NCI-H226 (cell line): ENCODE measurements around the gene SLC12A6.

ENCODE experiments used
- DNase-seq: peaks from one replicate; pipeline ENCODE4 v3.0.0-alpha.2; 2015

The SLC12A6 gene

DNA sequence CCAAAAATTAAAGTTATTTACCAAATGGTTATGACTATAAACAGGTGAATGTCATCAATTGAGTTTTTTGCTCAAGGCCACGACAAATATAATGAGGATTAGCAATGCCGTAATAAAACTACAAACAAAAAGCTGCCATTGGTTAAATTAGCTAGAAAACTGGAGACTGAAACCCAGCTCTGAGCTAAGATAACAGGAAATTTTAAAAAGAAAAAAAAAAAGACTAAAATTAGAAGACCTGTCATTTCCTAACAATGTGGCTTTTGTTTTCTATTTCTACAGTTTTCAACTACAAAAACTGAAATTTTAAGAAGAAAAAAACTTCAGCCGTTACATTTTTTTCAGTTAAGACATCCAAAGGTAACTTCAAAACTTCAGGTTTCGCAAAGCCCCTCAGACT is 9.7 kb downstream of the SLC12A6 start:
- DNase-seq, result no peak

DNA sequence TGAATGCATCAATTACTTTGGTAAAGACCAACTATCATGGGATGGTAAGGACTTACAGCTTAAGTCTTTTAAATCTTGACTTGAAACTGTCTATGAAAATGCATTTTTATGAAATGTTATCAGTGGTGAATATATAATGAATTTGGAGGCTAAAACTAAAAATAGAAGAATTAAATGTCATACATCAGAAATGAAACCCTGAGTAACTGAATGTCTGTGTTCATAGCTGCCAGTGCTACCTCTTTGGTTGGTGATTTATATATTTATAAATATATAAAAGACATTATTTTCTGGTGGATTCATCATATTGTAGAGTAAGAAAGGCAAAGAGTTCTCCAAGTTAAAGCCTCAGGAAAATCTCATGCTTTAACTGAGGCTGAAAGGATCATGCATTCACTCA is 12.2 kb downstream of the SLC12A6 start:
- no peak for DNase-seq

DNA sequence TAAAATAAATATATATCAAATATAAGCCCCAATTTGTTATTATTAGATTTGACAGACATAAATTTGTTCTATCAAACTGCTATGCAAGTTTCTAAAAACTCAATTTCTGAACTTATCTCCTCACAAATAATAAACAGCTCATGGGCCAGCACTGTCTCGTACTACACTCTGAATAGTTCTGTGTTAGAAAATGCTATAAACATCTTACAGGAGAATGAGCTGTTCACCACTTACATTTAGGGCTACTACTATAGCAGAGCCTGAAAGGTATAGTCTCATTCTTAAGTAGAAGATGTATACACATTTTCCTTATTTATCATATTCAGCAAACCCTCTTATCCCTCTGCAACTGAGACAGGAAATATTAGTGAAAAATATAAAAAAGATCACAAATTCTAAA is 12.6 kb downstream of the SLC12A6 start:
- no peak for DNase-seq

- no peak for DNase-seq
Observed at GRCh38 chr15:34323217-34323616, 14.4 kb downstream of the SLC12A6 start.

GRCh38 chr15:34318277-34319079 is 19.1 kb downstream of the SLC12A6 start:
- peak; percentile 2 for DNase-seq

- no peak for DNase-seq
Observed at GRCh38 chr15:34314491-34315490, 22.8 kb downstream of the SLC12A6 start.

DNA sequence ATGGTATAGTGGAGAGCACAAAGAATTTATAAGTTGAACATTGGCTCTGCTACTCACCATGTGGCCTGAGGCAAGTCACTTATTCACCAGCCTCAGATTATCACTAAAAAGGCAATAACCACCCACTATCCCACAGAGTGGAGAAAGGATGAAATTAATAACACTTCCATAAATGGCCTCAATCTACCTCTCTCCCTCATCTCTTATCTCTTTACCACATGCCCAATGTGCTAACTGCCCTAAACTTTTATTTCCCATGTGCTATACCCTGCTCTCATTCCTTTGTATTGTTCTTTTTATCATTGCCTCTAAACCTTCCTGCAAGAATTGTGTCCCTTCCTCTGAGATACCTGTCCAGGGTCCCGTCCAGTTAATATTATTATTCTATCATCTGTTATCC is 26.0 kb downstream of the SLC12A6 start:
- DNase-seq, result no peak

DNA sequence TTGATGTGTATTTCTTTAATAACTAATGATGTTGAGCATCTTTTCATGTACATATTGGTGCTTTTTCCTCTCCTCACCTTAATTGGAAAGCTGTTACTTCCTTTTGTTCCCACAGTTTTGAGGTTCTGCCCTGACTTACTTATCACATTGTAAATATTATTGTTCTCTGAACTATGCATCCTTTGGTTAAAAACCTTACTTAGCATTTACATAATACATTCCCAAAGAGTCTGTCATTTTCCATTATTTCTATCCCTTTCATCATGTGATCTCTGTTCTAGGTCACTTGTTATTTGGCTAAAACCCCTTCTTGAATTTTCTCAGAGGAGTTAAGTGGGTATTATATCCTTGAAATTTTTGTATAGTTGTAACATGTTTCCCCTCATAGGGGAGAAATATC is 33.0 kb downstream of the SLC12A6 start:
- DNase-seq, result no peak

- no peak for DNase-seq
Observed at GRCh38 chr15:34301058-34301457, 36.5 kb downstream of the SLC12A6 start.

DNA sequence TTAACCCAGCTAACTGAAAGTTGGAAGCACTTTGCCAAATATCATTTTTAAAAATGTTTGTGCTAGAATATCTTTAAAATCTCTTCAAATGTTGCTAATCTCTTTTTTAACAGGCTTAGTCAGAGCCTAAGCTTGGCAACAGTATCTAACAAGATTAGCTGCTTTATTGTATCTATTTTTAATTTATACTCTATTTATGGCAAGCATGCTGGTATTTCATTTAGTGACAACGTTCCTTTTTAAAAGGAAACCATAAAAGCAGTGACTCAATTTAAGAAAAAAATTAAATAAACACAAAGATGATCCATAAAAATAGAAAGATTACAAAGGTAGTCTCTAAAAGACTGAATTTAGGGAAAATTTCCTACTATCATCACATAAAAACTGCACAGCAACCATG is 40.5 kb downstream of the SLC12A6 start:
- DNase-seq, result no peak

DNA sequence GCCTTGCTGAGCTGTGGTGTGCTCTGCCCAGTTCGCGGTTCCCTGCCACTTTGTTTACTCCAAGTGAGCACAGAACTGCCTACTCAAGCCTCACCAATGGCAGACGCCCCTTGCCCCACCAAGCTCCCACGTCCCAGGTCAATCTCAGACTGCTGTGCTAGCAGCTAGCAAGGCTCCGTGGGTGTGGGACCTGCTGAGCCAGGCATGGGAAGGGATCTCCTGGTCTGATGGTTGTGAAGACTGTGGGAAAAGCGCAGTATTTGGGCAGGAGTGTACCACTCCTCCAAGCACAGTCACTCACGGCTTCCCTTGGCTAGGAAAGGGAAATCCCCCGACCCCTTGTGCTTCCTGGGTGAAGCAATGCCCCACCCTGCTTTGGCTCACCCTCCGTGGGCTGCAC is 45.0 kb downstream of the SLC12A6 start:
- no peak for DNase-seq

DNA sequence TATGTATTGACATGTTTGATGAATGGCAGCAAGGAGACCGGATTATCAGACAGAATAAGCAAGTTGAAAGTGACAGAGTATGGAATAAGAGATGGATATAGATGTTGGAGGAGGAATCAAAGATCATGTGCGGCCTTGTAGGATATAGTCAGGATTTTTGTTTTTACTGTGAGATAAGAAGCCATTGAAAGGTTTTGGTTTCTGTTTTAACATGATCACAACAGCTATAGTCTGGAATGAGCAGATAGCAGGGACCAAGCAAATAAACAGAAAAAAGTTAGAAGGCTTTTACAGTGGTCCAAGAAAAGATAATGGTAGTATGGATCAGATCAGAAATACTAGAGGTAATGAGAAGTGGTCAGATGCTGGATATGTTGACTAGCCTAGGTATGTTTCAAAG is 52.6 kb downstream of the SLC12A6 start:
- no peak for DNase-seq

- DNase-seq, result no peak
Observed at GRCh38 chr15:34282384-34282783, 55.2 kb downstream of the SLC12A6 start.

GRCh38 chr15:34280193-34280592 is 57.4 kb downstream of the SLC12A6 start:
- DNase-seq, result no peak

GRCh38 chr15:34279368-34279767 is 58.2 kb downstream of the SLC12A6 start:
- DNase-seq, result no peak

- no peak for DNase-seq
Observed at GRCh38 chr15:34275721-34276120, 61.9 kb downstream of the SLC12A6 start.

GRCh38 chr15:34275154-34275553 is 62.4 kb downstream of the SLC12A6 start:
- DNase-seq, result no peak

- peak; percentile 67 for DNase-seq
Observed at GRCh38 chr15:34271493-34271892, 66.1 kb downstream of the SLC12A6 start.

DNA sequence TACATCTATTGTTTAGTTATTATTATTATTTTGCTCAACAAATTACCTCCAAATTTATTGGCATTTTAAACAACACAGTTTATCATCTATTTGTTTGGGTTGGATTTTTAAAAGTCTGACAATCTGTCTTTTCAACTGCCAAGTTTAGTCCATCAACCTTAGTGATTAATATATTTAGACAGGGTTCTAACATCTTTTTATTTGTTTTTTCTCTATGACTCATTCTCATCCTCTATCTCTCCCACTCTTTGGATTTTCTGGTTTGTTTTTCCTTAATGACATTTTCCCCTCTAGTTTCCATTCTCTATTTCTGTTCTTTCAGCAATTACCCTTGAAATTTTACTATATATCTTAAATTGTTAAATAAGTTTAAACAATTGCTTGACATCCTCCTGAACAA is 70.8 kb downstream of the SLC12A6 start:
- no peak for DNase-seq

GRCh38 chr15:34264076-34264475 is 73.5 kb downstream of the SLC12A6 start:
- no peak for DNase-seq

DNA sequence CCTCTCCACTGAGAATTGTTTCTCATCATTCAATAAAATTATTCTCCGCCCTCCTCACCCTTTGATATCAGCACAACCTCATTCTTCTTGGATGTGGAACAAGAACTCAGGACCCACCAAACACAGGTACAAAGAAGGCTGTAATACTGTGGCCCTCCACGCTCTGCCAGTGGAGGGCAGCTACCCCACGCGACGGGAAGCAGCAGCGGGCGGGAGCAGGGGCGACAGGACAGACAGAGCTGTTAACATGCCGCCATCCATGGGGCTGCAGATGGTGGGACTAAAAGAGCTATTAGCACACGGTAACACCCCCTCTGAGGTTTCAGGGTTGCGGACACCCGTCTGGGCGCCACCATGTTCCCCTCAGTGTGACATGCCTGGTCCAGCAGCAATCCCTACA is 75.2 kb downstream of the SLC12A6 start:
- DNase-seq, result no peak

DNA sequence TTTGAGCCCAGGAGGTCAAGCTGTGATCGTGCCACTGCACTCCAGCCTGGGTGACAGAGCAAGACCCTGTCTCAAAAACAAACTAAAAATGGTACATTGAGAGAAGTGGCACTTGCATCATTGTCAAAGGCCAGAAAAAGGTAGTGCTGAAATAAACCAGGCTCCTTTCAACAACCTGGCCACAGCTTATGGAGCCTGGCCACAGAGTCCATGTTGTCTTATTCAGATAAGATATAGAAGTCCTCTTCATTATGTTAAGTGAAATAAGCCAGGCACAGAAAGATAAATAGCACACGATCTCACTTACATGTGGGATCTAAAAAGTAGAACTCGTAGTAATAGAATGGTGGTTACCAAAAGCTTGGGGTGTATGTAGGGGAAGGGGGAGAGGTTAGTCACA is 78.0 kb downstream of the SLC12A6 start:
- no peak for DNase-seq

DNA sequence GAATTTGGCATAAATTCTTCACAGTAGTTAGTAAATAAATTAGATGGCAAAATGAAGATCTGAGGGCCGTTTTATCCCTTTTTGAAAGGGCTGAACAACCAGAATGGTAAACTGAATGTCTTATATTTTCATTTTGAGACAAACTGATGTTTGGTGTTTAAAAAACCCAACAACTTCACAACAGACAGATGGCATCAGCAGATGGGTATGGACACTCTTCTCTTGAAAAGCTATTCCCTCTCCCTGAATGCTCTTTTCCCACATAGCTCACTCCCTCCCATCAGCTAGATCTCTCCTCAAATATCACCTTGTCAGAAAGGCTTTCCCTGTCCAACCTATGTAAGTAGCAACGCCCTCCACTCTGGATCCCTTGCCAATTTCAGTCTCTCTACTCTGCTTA is 79.4 kb downstream of the SLC12A6 start:
- DNase-seq, result no peak

DNA sequence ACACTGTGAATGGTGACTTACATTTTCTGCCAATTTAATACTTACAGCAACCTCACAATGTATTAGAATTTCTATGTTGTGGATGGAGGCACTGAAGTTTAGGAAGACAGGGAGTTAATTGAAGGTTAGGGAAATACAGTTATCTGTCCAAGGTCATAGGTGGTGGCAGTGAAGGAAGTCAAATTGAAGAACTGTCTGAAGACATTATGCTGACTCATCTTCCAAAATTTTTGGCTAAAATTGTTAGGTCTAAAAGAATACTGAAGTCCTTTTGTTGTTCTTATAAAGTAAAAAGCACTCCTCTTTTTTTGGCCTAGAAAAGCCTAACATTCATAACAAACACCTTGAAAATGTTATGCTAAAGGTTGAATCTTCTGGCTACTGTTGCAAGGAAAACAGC is 85.0 kb downstream of the SLC12A6 start:
- DNase-seq, result no peak
